HUDEP-2 (cell line): ENCODE data around the gene PPP2R5B.
"Not testable (repeated sequence)": the region's sequence is repeated elsewhere in the genome, so short reads cannot be mapped to it uniquely, and the experiment has no call there.

Experiments used
- DNase-seq, 76 experiments: peaks; one replicate each; lab custom pipeline; 2025; ENCODE audit not compliant: unreplicated experiment in 76 of 76; lab: John Stamatoyannopoulos, UW

The PPP2R5B gene

DNA sequence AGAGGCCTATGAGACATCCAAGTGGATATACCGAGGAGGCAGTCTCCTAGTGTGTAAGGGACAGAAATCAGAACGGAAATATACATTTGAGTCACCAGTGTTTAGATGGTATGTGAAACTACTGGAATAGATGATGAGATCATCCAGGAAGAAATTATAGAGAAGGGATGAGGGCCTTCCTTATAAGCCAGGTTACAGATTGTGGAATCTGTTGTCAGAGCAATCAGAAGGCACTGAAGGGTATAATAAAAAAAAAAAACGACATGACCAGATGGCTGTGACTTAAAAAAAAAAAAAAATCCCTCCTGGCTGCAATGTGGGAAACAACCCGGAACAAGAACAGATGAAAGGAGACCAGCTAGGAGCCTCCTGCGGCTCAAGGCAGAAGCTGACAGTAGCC lies 44.7 kb downstream of the PPP2R5B start:
- no peak for DNase-seq

DNA sequence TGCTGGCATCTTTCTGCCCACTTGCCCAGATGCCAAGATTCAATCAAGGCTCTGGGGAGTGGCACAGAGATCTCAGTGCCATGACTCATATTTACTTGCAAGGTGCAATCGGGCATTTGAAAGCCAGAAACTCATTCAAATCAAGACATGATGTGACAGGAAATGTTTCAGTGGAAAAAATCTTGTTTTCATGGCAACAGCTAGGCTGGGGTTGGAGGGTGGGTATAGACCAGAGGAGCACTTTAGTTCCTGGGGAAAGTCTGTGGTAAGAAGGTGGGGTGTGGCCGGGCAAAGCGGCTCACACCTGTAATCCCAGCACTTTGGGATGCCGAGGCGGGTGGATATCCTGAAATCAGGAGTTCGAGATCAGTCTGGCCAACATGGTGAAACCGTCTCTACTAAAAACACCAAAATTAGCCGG lies 46.3 kb downstream of the PPP2R5B start:
- peak in 1 of 76 experiments; percentile 2 for DNase-seq

DNA sequence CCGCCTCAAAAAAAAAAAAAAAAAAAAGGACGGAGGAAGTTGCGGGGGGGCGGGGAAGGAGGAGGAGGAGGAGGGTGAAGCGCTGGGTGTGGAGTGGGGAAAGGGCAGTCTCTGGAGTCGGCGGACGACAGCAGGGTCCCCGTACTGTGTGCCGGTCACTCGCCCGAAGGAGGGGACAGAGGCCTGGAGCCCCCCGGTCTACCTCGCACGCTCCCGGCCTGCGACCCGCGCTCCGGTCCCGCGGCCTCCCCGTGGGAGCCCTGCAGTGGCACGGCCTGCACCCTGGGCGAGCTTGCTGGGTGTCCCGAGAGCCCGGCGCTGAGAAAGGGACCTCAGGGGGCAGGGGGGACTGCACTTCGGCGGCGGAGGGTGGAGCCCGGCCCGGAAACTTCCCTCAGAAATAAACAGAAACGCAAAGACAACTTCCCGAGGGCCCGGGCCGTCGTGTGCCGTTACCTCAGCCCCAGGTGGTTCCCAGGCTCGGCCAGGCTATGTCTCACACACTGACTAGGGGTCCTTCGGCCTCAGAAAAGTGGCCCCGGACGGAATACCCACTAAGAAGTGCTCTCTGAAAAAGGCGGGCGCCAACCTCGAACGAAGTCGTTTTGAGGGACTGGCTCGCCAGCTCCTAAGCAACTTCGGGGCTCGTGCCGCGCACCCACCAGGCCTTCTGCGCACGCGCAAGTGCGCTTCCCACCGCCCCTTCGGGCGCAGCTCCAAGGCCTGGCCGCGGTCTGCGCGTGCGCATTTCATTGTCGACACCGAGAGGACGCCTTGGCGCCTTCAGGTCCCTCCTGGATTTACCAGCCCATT lies 47.1 kb downstream of the PPP2R5B start, which contains the start of gene MAJIN:
MAJIN (minus strand) TSS at position 688 of the 813 bp plus-strand sequence. CDS start 12,703 bp downstream, outside the sequence.
- DNase-seq, result peak in 73 of 76 experiments; percentile 15 to 94 (median 80)

DNA sequence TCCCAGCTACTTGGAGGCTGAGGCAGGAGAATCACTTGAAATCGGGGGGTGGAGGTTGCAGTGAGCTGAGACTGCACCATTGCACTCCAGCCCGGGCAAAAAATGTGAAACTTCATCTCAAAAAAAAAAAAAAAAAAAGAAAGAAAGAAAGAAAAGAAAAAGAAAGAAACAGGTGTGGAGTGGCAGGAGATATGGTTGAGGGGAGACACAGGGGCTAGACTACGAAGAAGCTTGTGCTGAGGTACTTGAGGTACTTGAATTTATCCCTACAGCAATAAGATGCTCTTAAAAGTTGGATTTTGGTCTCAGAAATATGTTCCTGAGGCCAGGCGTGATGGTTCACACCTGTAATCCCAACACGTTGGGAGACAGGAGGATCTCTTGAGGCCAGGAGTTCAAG lies 49.6 kb downstream of the PPP2R5B start:
- no peak for DNase-seq

DNA sequence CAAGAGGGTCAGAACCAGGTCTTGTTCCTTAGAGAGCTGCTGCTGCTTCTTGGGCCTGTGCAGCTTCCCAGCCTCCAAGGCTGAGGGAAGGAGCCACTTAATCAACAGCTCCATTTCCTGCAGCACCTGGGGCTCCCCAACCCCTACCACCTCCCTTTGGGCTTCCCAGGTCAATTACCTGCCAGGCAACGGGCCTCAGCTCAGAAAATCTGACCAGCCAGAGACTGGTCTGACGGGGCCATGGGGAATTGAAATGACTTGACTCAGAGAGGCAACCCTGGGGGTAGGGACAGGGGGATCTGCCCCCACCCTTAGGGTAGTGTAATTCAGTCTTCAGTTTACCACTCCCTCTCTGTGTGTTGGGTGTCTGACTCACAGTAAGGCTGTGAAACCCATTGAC lies 52.2 kb downstream of the PPP2R5B start:
- no peak for DNase-seq

DNA sequence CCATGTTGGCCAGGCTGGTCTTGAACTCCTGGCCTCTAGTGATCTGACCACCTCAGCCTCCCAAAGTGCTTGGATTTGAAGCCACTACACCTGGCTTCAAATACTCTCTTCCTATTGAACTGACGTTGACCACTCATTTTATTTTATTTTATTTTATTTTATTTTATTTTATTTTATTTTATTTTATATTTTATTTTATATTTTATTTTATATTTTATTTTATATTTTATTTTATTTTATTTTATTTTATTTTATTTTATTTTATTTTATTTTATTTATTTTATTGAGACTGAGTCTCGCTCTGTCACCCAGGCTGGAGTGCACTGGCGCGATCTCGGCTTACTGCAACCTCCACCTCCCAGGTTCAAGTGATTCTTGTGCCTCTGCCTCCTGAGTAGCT lies 58.9 kb downstream of the PPP2R5B start:
- DNase-seq, result not testable (repeated sequence)
